Middle frontal gyrus (tissue), 1 donor: Measurements from ENCODE around the gene FOXR1.
"Not testable (repeated sequence)": the region's sequence is repeated elsewhere in the genome, so short reads cannot be mapped to it uniquely, and the experiment has no call there.

ENCODE experiments used
- DNase-seq: peaks from one replicate; pipeline ENCODE4 v3.0.0-alpha.2; 2015; ENCODE audit warnings: low spot score; ENCODE audit errors: extremely low spot score

FOXR1 gene

DNA sequence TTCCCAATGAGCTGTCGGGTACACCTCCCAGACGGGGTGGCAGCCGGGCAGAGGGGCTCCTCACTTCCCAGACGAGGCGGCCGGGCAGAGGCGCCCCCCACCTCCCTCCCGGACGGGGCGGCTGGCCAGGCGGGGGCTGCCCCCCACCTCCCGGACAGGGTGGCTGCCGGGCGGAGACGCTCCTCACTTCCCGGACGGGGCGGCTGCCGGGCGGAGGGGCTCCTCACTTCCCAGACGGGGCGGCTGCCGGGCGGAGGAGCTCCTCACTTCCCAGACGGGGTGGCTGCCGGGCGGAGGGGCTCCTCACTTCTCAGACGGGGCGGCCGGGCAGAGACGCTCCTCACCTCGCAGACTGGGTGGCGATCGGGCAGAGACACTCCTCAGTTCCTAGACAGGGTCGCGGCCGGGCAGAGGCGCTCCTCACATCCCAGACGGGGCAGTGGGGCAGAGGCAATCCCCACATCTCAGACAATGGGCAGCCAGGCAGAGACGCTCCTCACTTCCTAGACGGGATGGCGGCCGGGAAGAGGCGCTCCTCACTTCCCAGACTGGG, 20.0 kb downstream of the FOXR1 start:
- not testable (repeated sequence) for DNase-seq

DNA sequence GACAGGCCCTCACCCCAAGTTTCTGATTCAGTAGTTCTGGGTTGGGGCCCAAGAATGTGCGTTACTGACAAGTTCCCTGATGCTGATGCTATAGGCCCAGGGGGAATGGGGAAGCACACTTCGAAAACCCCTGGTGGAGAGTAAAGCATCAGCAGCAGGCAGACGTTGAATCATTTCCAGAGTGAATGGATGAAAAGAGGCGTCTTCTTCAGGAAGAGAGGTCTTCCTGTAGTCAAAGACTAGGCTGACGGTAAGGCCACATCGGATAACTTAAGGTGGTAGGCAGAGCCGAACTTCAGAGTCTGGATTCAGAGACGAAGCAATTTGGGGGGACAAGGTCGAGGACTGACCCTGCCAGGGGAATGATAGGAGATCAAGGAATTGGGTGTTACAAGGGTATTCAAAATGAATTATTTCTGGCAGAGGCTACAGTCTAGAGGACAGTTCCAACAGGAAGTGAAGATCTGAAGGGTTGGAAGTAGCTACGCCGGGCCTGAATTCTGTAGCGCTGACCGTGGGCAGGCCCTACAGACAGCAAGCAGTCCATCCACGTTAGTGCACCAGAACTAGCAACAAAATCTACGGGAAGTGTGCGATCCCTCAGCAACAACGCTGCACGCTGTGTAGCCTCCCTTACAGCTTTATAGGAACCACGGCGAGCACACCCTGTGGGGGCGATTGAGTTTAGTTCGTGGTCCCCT, 25.5 kb downstream of the FOXR1 start:
- no peak for DNase-seq

DNA sequence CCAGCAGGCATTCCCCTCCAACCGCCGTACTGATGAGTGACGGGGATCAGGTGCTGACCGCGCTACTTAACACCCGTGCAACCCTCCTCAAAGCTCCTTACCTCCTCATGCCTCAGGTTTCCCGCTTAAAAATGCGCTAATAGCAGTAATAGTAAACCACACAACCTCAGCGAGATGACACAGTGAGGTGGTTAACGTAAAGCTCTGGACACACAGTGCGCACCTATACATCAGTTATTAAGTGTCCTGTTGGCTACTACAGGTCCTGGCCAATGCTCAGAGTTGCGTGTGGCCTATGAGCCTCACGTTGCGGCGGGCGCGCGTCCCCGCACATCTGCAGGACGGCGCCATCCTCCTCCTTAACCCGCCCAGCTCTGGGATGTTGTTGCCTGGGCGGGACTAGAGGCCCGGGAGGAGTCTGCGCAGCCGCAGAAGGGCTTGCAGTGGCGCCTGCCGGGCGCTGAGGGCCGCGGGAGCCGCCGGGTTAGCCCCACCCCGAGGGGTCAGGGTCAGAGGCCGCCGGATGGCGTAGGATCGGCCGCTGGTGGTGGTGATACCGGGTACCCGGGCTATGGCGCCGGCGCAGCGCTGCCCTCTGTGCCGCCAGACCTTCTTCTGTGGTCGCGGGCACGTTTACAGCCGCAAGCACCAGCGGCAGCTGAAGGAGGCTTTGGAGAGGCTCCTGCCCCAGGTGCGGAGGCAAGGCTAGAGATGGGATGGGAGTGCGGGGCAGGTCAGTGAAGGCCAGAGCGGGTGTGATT, 26.2 kb downstream of the FOXR1 start, which contains the start of gene CENATAC:
CENATAC (plus strand) TSS at position 512 of the 761 bp plus-strand sequence; CDS start at position 572, 60 bp downstream.
- peak; percentile 95 for DNase-seq

DNA sequence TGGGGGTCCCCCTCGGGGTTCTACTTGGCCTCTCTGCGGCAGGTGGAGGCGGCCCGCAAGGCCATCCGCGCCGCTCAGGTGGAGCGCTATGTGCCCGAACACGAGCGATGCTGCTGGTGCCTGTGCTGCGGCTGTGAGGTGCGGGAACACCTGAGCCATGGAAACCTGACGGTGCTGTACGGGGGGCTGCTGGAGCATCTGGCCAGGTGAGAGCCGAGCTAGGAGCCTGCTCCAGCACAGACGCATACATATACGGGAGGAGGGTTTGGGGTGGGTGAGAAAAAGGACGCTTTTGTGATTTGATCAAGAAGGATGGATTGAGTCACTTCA, 26.8 kb downstream of the FOXR1 start:
- DNase-seq: no peak

DNA sequence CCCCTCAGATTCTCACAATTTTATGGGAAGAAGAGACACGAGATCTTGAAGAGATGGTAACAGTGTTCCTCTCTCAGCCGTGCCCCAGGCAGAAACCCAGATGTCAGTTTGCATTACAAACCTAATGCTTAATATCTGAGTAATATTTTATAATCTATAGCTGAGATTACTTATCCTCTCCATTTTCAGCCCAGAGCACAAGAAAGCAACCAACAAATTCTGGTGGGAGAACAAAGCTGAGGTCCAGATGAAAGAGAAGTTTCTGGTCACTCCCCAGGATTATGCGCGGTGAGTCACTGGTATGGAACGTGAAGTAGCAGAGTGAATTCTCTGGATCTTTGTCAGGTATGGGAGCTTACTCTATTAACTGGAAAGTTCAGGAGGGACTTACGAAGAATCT, 27.3 kb downstream of the FOXR1 start:
- no peak for DNase-seq

DNA sequence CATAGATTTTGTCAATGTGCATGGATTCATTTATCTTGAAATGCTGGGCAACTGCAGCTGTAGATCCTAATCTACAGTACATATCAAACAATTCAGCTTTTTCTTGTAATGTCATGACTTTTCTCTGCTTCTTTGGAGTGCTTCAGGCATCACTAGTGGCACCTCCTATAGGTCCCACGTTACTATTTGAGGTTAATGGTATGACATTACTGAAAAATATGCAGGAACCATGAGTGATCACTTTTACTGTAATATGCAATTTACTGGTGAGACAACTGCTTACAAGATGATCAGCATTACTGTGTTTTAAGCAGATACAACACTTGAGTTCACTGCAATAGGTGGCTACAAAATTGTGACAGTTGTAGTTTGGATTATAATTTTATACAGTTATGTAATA, 29.3 kb downstream of the FOXR1 start:
- DNase-seq: no peak

DNA sequence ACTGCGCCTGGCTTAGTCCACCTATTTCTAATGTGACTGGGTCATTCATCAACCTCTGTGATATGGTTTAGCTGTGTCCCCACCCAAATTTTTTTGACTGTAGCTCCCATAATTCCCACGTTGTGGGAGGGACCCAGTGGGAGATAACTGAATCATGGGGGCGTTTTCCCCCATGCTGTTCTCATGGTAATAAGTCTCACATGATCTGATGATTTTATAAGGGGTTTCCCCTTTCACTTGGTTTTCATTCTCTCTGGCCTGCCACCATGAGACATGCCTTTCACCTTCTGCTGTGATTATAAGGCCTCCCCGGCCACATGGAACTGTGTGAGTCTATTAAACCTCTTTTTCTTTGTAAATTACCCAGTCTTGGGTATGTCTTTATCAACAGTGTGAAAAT, 35.1 kb downstream of the FOXR1 start:
- DNase-seq: no peak

DNA sequence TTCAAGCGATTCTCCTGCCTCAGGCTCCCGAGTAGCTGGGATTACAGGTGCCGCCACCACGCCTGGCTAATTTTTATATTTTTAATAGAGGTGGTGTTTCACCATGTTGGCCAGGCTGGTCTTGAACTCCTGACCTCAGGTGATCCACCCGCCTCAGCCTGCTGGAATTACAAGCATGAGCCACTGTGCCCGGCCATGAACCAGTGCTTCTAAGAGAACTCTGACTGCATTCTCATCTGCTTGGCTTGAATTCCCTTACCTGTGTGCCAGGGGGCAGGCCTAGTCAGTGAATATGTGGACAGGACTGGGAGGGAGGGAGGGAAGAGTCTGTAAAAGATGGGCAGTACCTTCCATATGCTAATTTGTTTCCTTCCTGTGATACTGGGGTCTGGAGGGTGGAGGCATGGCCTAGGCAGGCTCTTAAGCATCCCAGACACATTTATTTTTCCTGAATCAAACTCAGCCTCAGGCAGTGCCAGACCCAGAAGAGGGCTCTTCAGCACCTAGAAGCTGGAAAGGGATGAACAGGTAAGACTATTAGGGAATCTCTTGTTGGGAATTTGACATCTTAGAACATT, 40.0 kb downstream of the FOXR1 start:
- no peak for DNase-seq

DNA sequence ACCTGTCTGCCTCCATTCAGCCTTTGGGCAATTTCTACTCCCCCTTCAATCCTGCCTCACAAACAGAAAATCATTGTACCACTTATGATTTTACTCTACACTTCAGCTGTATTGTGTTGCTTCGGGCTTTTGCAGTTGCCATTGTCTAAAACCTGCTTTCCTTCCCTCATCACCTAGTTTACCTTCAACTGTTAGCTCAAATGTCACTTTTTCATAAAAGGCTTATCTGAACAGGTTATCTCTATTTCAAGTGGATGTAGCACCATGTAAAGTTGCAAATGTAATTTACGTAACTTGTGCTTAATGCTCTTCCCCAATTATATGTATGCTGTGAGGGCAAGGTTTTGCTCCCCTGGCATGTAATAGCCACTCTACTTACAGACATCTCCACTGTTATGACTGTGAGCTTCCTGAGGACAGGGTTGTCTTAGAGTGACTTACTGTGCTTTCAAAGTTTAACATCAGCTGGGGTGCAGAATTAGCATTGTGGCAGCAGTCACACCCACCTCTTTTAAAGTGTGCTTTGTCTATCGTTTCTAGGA, 41.1 kb downstream of the FOXR1 start:
- DNase-seq: no peak

DNA sequence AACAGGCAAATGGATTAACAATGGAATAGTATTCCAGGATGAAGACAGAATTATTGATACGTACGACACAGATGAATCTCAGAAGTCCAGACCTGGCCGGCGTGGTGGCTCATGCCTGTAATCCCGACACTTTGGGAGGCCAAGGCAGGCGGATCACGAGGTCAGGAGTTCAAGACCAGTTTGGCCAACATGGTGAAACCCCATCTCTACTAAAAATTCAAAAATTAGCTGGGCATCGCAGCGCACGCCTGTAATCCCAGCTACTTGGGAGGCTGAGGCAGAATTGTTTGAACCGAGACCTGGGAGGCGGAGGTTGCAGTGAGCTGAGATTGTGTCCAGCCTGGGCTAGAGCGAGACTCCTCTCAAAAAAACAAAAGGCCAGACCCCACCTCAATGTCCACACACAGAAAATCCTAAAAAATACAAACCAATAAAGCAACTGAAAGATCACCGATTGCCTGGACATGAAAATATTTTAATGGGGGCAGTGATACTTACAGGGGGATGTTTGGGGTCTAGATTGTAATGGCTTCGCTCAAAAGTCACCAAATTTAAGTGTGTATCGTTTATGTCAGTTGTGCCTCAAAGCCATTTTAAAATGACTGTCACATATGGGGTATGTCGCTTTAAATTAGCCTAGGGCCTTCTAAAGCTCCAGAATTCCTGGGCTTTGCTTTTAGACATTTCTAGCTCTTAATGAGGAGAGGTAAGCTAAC, 42.8 kb downstream of the FOXR1 start:
- DNase-seq: no peak

DNA sequence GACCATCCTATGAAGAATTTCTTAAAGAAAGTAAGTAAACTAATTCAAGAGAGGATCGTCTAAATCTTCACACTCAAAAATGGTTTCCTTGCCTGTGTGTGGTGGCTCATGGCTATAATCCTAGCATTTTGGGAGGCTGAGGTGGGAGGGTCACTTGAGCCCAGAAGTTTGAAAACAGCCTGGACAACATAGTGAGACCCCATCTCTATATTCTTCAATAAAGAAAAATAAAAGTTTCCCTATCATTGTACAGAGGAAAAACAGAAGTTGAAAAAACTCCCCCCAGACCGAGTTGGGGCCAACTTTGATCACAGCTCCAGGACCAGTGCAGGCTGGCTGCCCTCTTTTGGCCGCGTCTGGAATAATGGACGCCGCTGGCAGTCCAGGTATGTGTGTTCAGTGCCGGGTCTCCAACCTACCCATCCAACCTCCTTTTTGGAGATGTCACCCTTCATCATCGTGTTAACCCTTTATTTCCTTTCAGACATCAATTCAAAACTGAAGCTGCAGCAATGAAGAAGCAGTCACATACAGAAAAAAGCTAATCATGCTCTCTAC, 43.6 kb downstream of the FOXR1 start:
- DNase-seq: no peak

DNA sequence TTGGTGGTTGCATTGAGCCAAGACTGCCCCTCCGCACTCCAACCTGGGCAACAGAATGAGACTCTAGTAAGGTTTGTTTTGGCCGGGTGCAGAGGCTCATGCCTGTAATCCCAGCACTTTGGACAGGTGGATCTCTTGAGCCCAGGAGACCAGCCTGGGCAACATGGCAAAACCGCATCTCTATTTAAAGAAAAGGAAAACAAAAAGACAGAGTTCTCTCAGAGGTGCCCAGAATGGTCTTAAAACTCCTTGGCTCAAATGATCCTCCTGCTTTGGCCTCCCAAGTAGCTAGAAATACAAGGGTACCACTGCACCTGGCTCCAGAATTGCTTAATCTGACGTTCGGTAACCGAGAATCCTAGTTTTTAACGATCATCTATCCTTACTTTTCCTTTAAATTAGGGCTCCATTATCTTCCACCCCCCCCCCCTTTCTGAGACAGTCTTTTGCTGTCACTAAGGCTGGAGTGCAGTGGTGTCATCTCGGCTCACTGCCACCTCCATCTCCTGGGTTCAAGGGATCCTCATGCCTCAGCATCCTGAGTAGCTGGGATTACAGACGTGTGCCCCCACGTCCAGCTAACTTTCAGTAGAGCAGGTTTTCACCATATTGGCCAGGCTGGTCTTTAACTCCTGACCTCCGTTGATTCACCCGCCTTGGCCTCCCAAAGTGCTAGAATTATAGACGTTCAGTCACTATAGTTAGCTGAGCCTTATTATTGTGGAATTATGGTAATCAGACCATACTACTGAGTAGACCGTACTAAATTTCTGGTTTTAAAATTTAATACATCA, 44.9 kb downstream of the FOXR1 start:
- DNase-seq: no peak

DNA sequence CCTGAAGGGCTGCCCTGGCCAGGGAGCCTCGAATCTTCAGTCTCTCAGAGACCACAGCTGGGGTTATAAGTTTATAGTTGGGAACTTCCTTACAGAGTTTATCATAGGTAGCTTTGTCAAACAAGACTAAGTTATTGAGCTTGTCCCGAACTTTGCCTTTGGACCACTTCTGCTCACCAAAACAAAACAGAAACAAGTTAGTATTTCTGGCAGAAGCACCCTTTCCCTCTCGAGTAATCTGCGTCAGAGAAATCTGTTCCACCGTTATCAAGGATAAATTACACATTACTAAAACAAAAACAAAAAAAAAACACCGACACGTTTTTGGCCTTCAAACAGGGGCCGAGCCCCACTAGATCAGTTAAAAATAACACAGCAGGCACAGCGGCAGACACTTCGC, 45.8 kb downstream of the FOXR1 start:
- not testable (repeated sequence) for DNase-seq

DNA sequence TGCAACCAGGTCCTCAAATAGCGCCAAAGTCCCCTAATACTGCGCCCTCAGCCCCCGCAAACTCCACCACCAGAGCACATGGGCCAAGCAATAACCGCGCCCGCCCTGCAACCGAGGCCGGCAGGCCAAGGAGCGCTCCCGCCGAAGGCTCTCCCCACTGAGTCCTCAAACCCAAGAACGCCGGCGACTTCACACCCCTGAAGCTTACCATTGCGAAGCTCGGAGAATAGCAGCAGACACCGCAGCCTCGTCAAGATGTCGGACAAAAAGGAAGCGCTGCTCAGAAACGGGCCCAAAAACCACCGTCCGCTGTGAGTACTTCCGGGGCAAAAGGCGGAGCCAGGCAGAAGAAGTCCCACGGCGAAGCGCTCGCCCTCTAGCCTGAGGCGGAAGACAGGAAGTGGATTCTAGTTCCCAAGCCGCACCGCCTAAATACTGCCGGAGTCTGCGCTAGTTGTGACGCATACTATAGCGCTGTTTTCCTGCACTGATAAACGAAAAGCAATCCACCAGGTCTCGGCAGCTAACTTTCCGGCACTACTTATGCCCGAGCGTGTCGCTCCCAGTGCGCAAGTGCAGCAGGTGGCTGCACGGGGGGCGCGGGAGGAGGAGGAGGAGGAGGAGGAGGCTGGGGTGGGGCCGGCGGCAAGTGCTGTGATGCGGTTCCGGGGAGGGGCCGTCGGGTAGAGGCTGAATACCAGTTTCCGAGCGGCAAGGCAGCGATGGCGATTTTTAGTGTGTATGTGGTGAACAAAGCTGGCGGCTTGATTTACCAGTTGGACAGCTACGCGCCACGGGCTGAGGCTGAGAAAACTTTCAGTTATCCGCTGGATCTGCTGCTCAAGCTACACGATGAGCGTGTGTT, 46.7 kb downstream of the FOXR1 start, which contains the start of the genes RPS25 and TRAPPC4:
RPS25 (minus strand) TSS at position 270 of the 865 bp plus-strand sequence; CDS start at position 211, 59 bp downstream.
TRAPPC4 (plus strand) TSS at position 693 of the 865 bp plus-strand sequence; CDS start at position 723, 30 bp downstream.
- peak; percentile 95 for DNase-seq

DNA sequence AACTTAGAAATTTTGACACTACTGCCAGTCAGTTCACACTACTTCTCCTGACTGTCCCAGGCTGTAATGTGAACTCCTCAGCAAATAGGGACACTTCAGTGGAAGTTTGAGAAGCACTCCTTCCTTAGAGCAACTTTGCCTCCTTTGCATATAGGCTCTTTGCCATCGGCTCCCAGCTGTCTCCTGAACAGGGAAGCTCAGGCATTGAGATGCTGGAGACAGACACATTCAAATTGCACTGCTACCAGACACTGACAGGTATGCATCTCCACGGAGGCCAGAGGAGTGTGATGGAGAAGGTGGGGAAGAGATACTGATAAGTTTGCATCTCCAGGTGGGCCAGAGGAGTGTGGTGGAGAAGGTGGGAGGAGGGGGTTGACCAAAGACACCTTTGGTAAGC, 48.4 kb downstream of the FOXR1 start:
- DNase-seq: no peak

DNA sequence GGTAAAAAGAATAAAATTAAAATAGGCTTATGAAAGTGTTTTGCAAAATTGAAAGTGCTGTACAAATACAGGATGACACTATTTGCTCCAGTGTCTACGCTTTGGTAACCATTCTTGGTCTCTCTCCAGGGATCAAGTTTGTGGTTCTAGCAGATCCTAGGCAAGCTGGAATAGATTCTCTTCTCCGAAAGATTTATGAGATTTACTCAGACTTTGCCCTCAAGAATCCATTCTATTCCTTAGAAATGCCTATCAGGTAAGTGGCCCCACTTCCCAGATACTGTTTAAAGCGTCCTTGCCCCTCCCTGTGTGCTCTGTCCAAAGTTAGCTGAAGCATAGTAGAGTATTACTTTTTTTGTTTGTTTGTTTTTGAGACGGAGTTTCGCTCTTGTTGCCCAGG, 50.1 kb downstream of the FOXR1 start:
- no peak for DNase-seq

DNA sequence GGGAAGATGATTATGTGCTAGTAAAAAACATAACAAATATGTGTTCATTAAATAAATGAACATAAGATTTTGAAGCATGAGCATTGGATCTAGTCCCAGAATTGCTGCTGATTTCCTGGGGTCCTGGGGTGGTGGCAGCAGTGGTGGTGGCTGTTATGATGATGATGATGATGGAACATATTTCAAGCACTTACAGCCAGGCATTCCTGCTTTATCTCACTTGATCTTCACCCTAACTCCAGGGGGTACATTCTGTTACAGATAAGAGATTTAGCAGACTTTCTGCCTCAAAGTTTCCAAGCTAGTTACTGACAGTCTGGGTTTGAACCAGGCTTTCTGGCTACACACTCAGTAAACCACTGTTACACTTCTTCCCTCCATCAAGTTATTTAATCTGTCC, 52.2 kb downstream of the FOXR1 start:
- no peak for DNase-seq

DNA sequence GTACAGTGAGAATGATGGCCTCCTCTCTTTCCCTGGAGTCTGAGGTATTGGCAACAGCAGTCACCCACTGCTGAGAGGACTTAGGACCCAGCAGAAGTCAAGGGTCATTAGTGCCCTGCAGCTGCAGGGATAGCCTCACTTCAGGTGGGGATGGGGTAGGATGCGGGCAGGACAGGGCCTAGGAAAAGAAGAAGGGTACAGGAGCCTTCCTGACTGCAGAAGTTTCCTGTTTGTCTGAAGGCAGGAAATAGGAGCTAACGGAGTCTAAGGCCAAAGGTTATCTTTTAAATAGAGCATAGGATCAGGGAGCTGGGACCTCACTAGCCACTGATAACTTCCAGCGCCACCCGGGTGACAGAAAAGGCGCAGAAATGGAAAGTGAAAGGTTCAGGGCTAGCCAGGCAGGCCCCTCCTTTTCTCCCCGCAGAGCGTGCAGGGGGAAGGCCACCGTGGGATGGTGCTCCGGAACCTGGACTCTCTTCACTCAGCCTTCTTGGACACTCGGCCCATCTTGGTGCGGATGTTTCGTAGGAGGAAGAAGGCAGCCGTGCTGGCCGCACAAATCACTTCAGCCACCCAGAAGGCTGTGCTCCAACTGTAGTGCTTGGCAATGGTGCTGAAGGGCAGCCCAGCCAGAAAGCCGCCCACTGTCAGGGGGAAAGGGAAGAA, 53.0 kb downstream of the FOXR1 start:
- DNase-seq: no peak

DNA sequence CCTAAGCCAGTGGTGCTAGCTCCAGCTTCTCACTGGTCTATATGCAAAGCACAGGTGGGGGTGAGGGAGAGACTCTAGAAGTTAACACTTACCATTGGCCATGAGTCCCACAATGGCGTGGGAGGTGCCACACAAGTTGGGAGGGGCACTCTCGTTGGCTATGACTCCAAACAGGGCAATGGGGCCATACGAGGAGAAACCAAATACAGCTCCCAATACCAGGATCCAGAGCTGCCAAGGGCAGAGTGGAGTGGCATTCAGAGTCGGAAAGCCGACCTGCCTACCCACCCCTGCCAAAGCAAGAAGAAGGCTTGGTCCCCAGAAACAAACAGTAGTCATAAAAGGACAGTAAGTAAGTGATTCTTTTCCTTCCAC, 53.5 kb downstream of the FOXR1 start:
- DNase-seq: no peak
